ENCODE results near the gene CNTN6. TPM values are rescaled to one million over a fixed set of nuclear protein-coding genes. Genes with fewer than 3 reads are reported as not detected.

CNTN6 gene
- total RNA-seq, 1 donor, result 1.3 TPM

DNA sequence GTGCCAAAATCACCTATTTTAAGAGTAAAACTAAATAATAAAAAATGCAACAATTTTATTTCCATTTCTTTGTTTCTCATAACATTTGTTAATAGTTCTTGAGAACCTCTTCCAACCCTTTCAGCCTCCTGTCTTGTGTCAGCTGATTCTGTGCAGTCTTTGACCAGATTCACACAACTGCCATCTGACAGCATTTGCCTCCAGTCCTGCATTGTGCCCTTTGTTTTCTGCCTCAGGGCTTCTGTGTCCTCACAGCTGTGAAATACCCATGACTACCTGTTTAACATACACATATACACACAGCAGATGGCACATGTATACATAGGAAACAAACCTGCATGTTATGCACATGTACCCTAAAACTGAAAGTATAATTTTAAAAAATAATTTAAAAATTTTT is 13.2 kb upstream of the CNTN6 start:
- no peak overlapping the region for H3K4me3 ChIP-seq (ENCODE audit: low read depth, low read length)
- no peak for DNase-seq (ENCODE audit: low read depth)
- TF ChIP-seq, protein P1, sequence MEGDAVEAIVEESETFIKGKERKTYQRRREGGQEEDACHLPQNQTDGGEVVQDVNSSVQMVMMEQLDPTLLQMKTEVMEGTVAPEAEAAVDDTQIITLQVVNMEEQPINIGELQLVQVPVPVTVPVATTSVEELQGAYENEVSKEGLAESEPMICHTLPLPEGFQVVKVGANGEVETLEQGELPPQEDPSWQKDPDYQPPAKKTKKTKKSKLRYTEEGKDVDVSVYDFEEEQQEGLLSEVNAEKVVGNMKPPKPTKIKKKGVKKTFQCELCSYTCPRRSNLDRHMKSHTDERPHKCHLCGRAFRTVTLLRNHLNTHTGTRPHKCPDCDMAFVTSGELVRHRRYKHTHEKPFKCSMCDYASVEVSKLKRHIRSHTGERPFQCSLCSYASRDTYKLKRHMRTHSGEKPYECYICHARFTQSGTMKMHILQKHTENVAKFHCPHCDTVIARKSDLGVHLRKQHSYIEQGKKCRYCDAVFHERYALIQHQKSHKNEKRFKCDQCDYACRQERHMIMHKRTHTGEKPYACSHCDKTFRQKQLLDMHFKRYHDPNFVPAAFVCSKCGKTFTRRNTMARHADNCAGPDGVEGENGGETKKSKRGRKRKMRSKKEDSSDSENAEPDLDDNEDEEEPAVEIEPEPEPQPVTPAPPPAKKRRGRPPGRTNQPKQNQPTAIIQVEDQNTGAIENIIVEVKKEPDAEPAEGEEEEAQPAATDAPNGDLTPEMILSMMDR (IDR thresholded peaks at IDR 0.05; ENCODE audit: insufficient read depth, low read length), result no peak

GRCh38 chr3:1082108-1082507 is 10.7 kb upstream of the CNTN6 start:
- H3K4me3 ChIP-seq (ENCODE audit: low read depth, low read length), result no peak overlapping the region
- DNase-seq (ENCODE audit: low read depth), result peak; percentile 64
- TF ChIP-seq, protein P1 (IDR thresholded peaks at IDR 0.05; ENCODE audit: insufficient read depth, low read length), result peak; percentile 65

GRCh38 chr3:1087066-1087560 is 5.7 kb upstream of the CNTN6 start:
- DNase-seq (ENCODE audit: low read depth), result peak; percentile 95
- TF ChIP-seq, protein P1 (IDR thresholded peaks at IDR 0.05; ENCODE audit: insufficient read depth, low read length), result peak; percentile 41
- no peak overlapping the region for H3K4me3 ChIP-seq (ENCODE audit: low read depth, low read length)

DNA sequence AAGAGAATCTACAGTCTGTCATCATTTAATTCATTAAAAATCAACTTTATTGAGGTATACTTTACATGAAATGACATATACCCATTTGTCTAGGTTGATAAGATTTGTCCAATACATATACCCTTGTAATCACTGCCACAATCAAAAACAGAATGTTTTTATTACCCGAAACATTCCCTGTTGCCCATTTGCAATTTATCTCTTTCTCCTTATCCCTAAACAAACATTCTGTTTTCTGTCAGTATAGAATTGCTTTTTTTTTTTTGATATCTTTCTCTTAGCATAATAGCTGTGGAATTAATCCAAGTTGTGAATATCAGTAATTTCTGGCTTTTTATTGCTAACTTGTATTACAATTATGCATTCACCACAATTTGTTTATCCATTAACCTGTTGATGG is 4.3 kb upstream of the CNTN6 start:
- no peak for DNase-seq (ENCODE audit: low read depth)
- no peak overlapping the region for H3K4me3 ChIP-seq (ENCODE audit: low read depth, low read length)
- TF ChIP-seq, protein P1 (IDR thresholded peaks at IDR 0.05; ENCODE audit: insufficient read depth, low read length), result no peak

GRCh38 chr3:1091286-1091685 is 1.5 kb upstream of the CNTN6 start:
- TF ChIP-seq, protein P1 (IDR thresholded peaks at IDR 0.05; ENCODE audit: insufficient read depth, low read length), result no peak
- no peak for DNase-seq (ENCODE audit: low read depth)
- H3K4me3 ChIP-seq (ENCODE audit: low read depth, low read length), result no peak overlapping the region

GRCh38 chr3:1092061-1092460 is 763 bp upstream of the CNTN6 start:
- H3K4me3 ChIP-seq (ENCODE audit: low read depth, low read length), result no peak overlapping the region
- no peak for DNase-seq (ENCODE audit: low read depth)
- TF ChIP-seq, protein P1 (IDR thresholded peaks at IDR 0.05; ENCODE audit: insufficient read depth, low read length), result no peak

DNA sequence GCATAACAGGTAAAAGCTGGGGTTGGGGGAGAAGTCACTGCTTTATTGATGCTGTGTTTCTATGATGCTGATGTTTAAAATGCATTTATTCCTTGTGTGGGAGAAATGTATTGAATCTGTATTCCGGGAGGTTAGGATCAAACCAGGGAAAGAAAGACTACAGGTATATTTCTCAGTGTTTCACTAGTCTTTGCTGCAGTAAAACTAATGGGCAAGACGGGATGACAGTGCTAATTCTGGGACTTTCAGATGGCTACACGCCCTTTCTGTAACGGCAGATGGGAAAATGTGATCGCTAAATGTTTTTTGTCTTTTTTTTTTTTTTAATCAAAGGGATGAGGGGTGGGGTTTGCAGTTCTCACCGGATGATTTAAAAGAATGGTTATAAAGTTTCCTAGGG is 393 bp downstream of the CNTN6 start:
- DNase-seq (ENCODE audit: low read depth), result no peak
- TF ChIP-seq, protein P1 (IDR thresholded peaks at IDR 0.05; ENCODE audit: insufficient read depth, low read length), result no peak
- no peak overlapping the region for H3K4me3 ChIP-seq (ENCODE audit: low read depth, low read length)

Data from fibroblast of the aortic adventitia (primary cell).